Hematopoietic multipotent progenitor cell treated with erythropoietin and hydrocortisone succinate and interleukin-3 and kit ligand, for 4 days (in vitro differentiated cells): ENCODE measurements around the gene TOX4.
"Not testable (repeated sequence)": the region's sequence is repeated elsewhere in the genome, so short reads cannot be mapped to it uniquely, and the experiment has no call there.

Source experiments
- DNase-seq: peaks from one replicate; pipeline ENCODE4 v3.0.0-alpha.2; 2015

TOX4 gene

DNA sequence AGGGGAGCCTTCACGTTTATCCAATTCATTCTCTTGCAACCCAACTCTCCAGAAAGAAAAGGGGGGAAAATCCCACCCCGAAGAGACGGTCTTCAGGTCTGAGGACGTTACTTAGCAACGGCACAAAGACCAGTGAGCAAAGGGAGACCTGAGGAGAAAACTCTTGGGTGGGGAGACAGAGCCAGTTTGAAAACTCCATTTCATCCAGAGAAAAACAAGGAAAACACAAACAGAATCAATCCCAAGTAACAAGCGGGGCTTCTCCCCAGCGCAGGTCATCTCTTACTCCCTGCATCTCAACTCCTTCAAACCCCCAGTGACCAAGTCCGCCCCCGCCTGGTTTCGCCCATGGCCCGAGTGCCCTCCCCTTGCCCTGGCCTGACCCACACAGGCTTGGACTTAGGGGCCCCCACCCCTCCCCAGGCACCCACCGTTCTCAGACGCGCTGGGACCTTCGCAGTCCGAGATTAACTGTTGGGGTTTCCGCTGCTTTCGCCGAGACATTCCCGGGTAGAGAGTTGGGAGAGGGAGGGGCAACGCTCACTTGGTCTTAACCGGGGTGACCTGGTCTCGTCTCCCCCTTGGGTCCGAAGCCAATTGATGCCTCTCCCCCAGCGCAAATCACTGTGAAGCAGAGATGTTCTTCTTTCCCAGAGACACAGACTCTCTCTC is 59.6 kb downstream of the TOX4 start:
- DNase-seq = no peak

DNA sequence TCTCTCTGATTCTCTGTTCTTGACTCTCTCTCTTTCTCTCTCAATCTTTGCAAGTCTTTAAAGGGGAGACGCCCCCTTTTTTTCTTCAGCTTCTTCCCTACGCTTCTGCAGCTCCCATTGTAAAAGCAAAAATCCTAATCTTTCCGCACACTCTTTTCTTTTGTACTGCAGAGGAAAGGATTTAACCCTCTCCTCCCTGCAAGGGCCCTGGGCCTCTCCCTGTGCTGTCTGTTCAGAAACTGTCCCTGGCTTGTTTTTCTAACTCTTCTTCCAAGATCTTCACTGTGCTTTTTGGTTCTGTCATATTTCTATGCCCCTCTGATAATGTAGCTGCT is 60.1 kb downstream of the TOX4 start:
- DNase-seq = no peak

DNA sequence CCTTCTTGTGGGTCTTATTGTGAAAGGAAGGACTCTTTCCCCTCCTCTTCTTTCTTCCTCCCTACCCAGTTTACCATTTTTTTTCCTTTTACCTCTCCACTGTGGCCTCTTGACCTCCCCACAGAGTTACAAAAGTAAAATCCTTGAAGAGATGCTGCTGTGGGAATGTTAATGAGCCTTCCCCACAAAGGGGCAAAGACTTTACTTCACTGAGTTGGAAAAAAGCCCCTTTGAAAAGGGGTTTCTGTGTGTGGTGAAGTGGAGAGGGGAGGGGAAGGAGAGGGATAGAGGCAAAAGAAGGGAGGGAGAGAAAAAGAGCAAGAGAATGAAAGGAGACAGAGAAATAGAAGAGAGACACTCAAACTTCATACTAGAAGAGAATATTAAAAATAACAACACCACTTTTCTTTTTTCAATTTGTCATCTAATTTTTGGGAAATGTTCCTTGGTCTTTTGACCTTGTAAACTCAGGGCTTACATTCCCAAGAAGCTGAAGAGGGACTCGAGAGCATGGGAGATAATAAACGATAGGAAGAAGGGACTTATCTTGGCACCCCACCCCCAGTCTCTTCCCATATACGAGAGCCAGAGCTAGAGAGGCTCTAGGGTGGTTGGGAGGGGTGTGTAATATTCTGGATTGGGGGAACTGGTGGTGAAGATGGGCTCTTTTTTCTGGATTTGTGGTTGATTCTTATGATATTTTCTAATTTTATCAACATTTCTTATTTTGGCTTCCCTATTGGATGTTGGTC is 62.4 kb downstream of the TOX4 start:
- DNase-seq = no peak

DNA sequence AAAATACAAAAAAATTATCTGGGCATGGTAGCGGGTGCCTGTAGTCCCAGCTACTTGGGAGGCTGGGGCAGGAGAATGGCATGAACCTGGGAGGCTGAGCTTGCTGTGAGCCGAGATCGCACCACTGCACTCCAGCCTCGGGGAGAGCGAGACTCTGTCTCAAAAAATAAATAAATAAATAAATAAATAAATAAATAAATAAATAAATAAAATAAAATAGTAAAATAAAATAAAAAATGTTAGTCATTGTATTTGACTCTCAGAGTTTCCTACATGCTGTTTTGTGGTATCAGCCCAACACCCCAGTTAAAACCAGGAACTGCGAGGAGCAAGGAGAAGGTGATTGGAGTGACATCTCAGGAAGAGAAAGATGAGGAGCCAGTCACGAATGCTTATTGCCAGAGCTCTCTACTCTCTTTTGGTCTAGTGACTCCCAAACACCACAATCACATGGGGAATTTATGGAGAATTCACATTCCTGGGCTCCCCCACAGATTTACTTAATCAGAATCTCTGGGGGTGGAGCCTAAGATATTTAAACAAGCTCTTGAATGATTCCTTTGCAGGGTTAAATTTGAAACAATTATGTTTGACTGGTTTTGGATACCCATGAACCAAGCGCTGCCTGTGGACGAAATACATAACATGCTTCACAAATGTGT is 64.5 kb downstream of the TOX4 start:
- DNase-seq = no peak

DNA sequence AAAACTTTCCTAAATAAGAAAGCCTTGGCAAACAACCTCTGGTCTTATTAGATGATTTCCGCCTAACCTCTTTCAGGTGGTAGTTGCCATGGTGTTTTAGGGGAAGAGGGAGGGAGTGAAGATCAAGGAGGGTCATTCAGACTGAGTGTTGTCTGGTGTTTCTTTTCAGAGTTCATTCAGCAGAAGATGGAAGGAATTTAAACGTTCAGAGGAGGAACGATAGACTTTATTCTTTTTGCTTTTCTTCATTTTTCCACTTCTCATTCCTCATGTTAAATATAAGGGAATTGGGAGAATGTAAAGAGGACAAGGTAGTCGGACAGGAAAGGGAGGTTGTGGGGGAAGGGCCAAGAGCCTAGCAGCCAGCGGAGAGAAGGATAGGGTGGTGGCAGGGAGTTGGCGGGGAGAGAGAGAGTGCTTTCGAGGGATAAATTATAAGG is 66.5 kb downstream of the TOX4 start:
- no peak for DNase-seq

DNA sequence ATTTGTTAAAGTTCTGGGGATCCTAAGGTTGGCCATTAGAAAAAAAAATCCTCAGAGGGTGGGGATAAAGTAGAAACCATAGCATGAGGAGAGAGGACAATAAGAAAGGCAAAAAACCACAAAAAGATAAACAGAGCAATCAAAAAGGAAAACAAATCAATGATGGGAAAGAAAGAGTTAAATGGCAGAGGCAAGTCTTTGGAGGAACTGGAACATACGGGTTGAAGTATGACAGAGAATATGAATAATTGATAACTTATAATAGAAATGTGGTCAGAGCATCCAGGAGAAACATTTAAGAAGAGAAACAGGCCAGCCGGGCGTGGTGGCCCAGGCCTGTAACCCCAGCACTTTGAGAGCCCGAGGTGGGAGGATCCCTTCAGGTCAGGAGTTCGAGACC is 67.0 kb downstream of the TOX4 start:
- DNase-seq = no peak

DNA sequence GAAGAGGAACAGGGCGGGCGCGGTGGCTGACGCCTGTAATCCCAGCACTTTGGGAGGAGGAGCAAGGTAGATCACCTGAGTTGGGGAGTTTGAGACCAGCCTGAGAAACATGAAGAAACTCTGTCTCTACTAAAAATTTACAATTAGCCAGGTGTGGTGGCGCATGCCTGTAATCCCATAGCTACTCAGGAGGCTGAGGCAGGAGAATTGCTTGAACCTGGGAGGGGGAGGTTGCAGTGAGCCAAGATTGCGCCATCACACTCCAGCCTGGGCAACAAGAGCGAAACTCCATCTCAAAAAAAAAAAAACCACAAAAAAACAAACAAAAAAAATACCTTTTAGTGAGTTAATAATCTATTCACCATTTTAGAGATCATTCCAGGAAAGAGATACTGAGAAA is 67.6 kb downstream of the TOX4 start:
- not testable (repeated sequence) for DNase-seq
